Thyroid gland (tissue), 4 donors: Measurements from ENCODE around the gene PALMD.

Experiments
- POLR2A ChIP-seq, 2 donors: fragments of 450-650 bp; IDR thresholded peaks; one replicate each; pipeline ENCODE4 v1.6.1; 2017; ENCODE audit warnings: antibody characterized with exemption in 2 of 2, mild to moderate bottlenecking in 2 of 2, moderate library complexity in 1 of 2
- TF ChIP-seq, protein P1 (sequence below), 6 experiments: fragments of 200-600 bp in 3 of 6; fragments of 450-650 bp in 3 of 6; sonication (generic) in 3 of 6; IDR thresholded peaks; one replicate each; pipeline ENCODE4 v1.5.1; 2016 to 2019; ENCODE audit warnings: antibody characterized with exemption in 6 of 6, mild to moderate bottlenecking in 2 of 6, inconsistent platforms in 1 of 6, moderate library complexity in 1 of 6

DNA sequence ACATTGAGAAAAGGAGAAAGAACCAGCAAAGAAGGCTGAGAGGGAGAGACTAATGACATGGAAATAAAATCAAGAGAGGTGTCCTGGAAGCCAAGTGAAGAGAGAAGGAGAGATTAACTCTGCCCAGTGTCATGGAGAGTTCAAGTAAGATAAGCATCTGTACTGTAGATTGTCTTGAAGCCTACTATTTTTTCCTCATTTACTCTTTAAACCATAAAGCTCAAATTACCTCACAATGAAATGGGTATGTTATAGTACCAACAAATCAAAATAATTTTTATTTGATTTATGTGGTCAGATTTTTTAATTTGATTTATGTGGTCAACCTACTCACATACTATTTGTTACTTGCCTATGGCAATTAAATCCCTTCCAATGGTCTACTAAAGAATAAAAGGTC is 5.2 kb upstream of the PALMD start:
- TF ChIP-seq, protein P1, sequence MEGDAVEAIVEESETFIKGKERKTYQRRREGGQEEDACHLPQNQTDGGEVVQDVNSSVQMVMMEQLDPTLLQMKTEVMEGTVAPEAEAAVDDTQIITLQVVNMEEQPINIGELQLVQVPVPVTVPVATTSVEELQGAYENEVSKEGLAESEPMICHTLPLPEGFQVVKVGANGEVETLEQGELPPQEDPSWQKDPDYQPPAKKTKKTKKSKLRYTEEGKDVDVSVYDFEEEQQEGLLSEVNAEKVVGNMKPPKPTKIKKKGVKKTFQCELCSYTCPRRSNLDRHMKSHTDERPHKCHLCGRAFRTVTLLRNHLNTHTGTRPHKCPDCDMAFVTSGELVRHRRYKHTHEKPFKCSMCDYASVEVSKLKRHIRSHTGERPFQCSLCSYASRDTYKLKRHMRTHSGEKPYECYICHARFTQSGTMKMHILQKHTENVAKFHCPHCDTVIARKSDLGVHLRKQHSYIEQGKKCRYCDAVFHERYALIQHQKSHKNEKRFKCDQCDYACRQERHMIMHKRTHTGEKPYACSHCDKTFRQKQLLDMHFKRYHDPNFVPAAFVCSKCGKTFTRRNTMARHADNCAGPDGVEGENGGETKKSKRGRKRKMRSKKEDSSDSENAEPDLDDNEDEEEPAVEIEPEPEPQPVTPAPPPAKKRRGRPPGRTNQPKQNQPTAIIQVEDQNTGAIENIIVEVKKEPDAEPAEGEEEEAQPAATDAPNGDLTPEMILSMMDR (IDR thresholded peaks at IDR 0.05), result no peak
- TF ChIP-seq POLR2A (IDR thresholded peaks at IDR 0.05), result no peak
